ENCODE results near the gene DDX17. TPM values are rescaled to one million over a fixed set of nuclear protein-coding genes. Genes with fewer than 3 reads are reported as not detected.

Gene DDX17
- total and polyA plus RNA-seq, 2 experiments from 2014 or later: 88.0 to 603 TPM

GRCh38 chr22:38469306-38469781, 36.8 kb downstream of the DDX17 start:
- no peak overlapping the region for H3K4me2 ChIP-seq
- Mint-ChIP-seq H3K9me3 (no peaks in the 10 kb centered on the region; the same call in 2 of the 3 replicates), H3K27me3 (ENCODE audit: insufficient read depth, low read depth, poor library complexity) (peaks cover 36% of the 10 kb centered on the region), H3K27ac (no peak overlapping the region), H3K4me1 (peaks cover 9% of the 10 kb centered on the region), H3K4me3 (no peak overlapping the region), H3K36me3 (ENCODE audit: low read depth) (no peaks in the 10 kb centered on the region)
- no peak overlapping the region for H2AFZ ChIP-seq
- no peak for TF ChIP-seq POLR2AphosphoS5 (IDR thresholded peaks at IDR 0.05; ENCODE audit: low read depth)
- TF ChIP-seq NANOG (IDR thresholded peaks at IDR 0.05; ENCODE audit: borderline replicate concordance): no peak
- TF ChIP-seq STAT1 (IDR thresholded peaks at IDR 0.05; ENCODE audit: unreplicated experiment): no peak
- no peak for TF ChIP-seq CREB1 (CRISPR knock-in tag; IDR thresholded peaks at IDR 0.05; ENCODE audit: low read depth)
- TF ChIP-seq CTCF (conservative IDR thresholded peaks at IDR 0.05; ENCODE audit: low read depth in 2 of 2): no peak
- no peak for TF ChIP-seq ETS1 (IDR thresholded peaks at IDR 0.05)
- no peak for TF ChIP-seq ZNF331 (CRISPR knock-in tag; IDR thresholded peaks at IDR 0.05; ENCODE audit: low read depth)
- no peak for DNase-seq (ENCODE audit: low spot score)
- no peak overlapping the region for H3K4me3 ChIP-seq
- H3K79me2 ChIP-seq (replicated peaks; ENCODE audit: insufficient read depth): no peaks in the 10 kb centered on the region
- H3K9me2 ChIP-seq (ENCODE audit: insufficient read depth): no peaks in the 10 kb centered on the region
- no peaks in the 10 kb centered on the region for H4K20me1 ChIP-seq (replicated peaks; ENCODE audit: insufficient read depth)
- no peak overlapping the region for H3K27ac ChIP-seq (ENCODE audit: low read depth)
- H3K4me1 ChIP-seq (ENCODE audit: insufficient read depth): peaks cover 5% of the 10 kb centered on the region; the same call in 1 of the 2 replicates
- no peak for ATAC-seq
- no peaks in the 10 kb centered on the region for H3K36me3 ChIP-seq (ENCODE audit: insufficient read depth)
- H3K27me3 ChIP-seq (ENCODE audit: insufficient read depth): peaks cover 39% of the 10 kb centered on the region
- H3F3A ChIP-seq (replicated peaks; ENCODE audit: low read depth): peaks cover 14% of the 10 kb centered on the region; the same call in 1 of the 2 replicates

- H3K27me3 ChIP-seq (ENCODE audit: insufficient read depth): peaks cover 46% of the 10 kb centered on the region
- peaks cover 11% of the 10 kb centered on the region for H3K4me1 ChIP-seq (ENCODE audit: insufficient read depth)
- H2AFZ ChIP-seq: peak overlapping the region; percentile 99
- no peaks in the 10 kb centered on the region for H3K36me3 ChIP-seq (ENCODE audit: insufficient read depth)
- H4K20me1 ChIP-seq (replicated peaks; ENCODE audit: insufficient read depth): no peaks in the 10 kb centered on the region
- H3K9me2 ChIP-seq (ENCODE audit: insufficient read depth): no peaks in the 10 kb centered on the region
- peak overlapping the region; percentile 76 for H3K4me3 ChIP-seq
- no peaks in the 10 kb centered on the region; the same call in 2 of the 3 replicates for H3K9me3 Mint-ChIP-seq
- peak overlapping the region; percentile 88 for H3K4me2 ChIP-seq
- peaks cover 10% of the 10 kb centered on the region for H3K4me1 Mint-ChIP-seq
- H3K27ac Mint-ChIP-seq: no peak overlapping the region
- no peaks in the 10 kb centered on the region for H3K79me2 ChIP-seq (replicated peaks; ENCODE audit: insufficient read depth)
- ATAC-seq (peak; percentile 44), DNase-seq (ENCODE audit: low spot score) (peak; percentile 59)
- H3K27ac ChIP-seq (ENCODE audit: low read depth): no peak overlapping the region
- peak overlapping the region; percentile 74 for H3K4me3 Mint-ChIP-seq
- H3F3A ChIP-seq (replicated peaks; ENCODE audit: low read depth): peaks cover 21% of the 10 kb centered on the region
- peaks cover 41% of the 10 kb centered on the region for H3K27me3 Mint-ChIP-seq (ENCODE audit: insufficient read depth, low read depth, poor library complexity)
- TF ChIP-seq CTCF (conservative IDR thresholded peaks at IDR 0.05; ENCODE audit: low read depth in 2 of 2) (peak; percentile 47 to 51), REST (IDR thresholded peaks at IDR 0.05; ENCODE audit: unreplicated experiment) (no peak), CREB1 (CRISPR knock-in tag; IDR thresholded peaks at IDR 0.05; ENCODE audit: low read depth) (no peak)
- H3K36me3 Mint-ChIP-seq (ENCODE audit: low read depth): no peaks in the 10 kb centered on the region
These were observed 37.4 kb downstream of the DDX17 start for GRCh38 chr22:38468443-38469305.

Data from GM23338 (cell line).